H1 (cell line): ENCODE measurements around the gene RASGRF1. TPM values are rescaled to one million over a fixed set of nuclear protein-coding genes. Genes with fewer than 3 reads are reported as not detected.

Experiments used
- BCL11A ChIP-seq, 2 experiments: IDR thresholded peaks; one replicate each; pipeline ENCODE4 v1.6.1; 2011; ENCODE audit warnings: low read depth in 2 of 2, low read length in 2 of 2, mild to moderate bottlenecking in 2 of 2
- CHD7 ChIP-seq: fragments of 300-600 bp; sonication (generic); IDR thresholded peaks from 2 replicates; pipeline ENCODE4 v1.7.1; 2012; ENCODE audit warnings: low read length, moderate library complexity, mild to moderate bottlenecking, inconsistent platforms; ENCODE audit not compliant: insufficient replicate concordance
- FOSL1 ChIP-seq: IDR thresholded peaks from 2 replicates; pipeline ENCODE4 v1.6.1; 2011; ENCODE audit warnings: mild to moderate bottlenecking, low read depth, low read length, moderate library complexity; ENCODE audit not compliant: insufficient read depth
- GABPA ChIP-seq: IDR thresholded peaks from 2 replicates; pipeline ENCODE4 v1.6.1; 2011; ENCODE audit warnings: mild to moderate bottlenecking, low read length, moderate library complexity, borderline replicate concordance; ENCODE audit not compliant: insufficient read depth
- HDAC6 ChIP-seq: IDR thresholded peaks from one replicate; pipeline ENCODE4 v1.7.1; 2012; ENCODE audit warnings: low read depth, mild to moderate bottlenecking, inconsistent platforms, low read length, moderate library complexity
- MAX ChIP-seq: IDR thresholded peaks from 2 replicates; pipeline ENCODE4 v1.6.1; 2012; ENCODE audit warnings: inconsistent platforms
- PHF8 ChIP-seq: fragments of 200-600 bp; sonication (generic); conservative IDR thresholded peaks from 2 replicates; pipeline ENCODE4 v1.7.1; 2012; ENCODE audit warnings: low read depth, mild to moderate bottlenecking, inconsistent platforms, low read length, moderate library complexity
- POU5F1 ChIP-seq: IDR thresholded peaks from 2 replicates; pipeline ENCODE4 v1.6.1; 2011; ENCODE audit warnings: low read depth, mild to moderate bottlenecking, low read length, moderate library complexity
- RXRA ChIP-seq: IDR thresholded peaks from 2 replicates; pipeline ENCODE4 v1.6.1; 2011; ENCODE audit warnings: low read depth, mild to moderate bottlenecking, low read length, moderate library complexity; ENCODE audit not compliant: insufficient read depth
- SAP30 ChIP-seq: fragments of 300-600 bp; sonication (generic); IDR thresholded peaks from 2 replicates; pipeline ENCODE4 v1.7.1; 2012; ENCODE audit warnings: low read length, moderate library complexity, mild to moderate bottlenecking, inconsistent platforms; ENCODE audit not compliant: insufficient read depth, insufficient replicate concordance
- SUZ12 ChIP-seq: fragments of 200-600 bp; sonication (generic); IDR thresholded peaks from 2 replicates; pipeline ENCODE4 v1.6.1; 2012; ENCODE audit warnings: mild to moderate bottlenecking, inconsistent platforms, low read length, moderate library complexity, mixed read lengths
- polyA plus RNA-seq, 7 experiments: library from polyadenylated mRNA; depleted of rRNA in 3 of 7; stranded (reverse) in 5 of 7; unstranded in 2 of 7; fragments of >200 nt in 5 of 7; fragments of 200-250 nt in 2 of 7; gene quantifications; 1 replicate in 5 of 7; 2 replicates in 1 of 7; 4 replicates in 1 of 7; pipeline versions ENCODE4 v1.2.1 to v1.2.3, GENCODE V29; 2011 to 2013; ENCODE audit warnings: missing spikeins in 2 of 7, mixed read lengths in 2 of 7
- total RNA-seq: library from RNA; stranded (reverse); fragmentation: NEBNext Ultra II Directional; extraction: Animal tissue kit (Norgen Biotek cat#: 25700); gene quantifications from 2 replicates; pipeline ENCODE4 v1.2.1, GENCODE V29; 2021

RASGRF1 gene
- total and polyA plus RNA-seq, 2 of the 8 experiments (the other 6 are each of a cell fraction or from before 2014, with no cell fraction given) = 0.42 to 0.67 TPM

- TF ChIP-seq CHD7 (no peak), MAX (no peak), SAP30 (no peak), PHF8 (no peak), POU5F1 (no peak), RXRA (no peak), BCL11A (IDR thresholded peaks at IDR 0.05; ENCODE audit: low read depth in 2 of 2, low read length in 2 of 2) (no peak), HDAC6 (no peak), SUZ12 (no peak), GABPA (no peak), FOSL1 (no peak)
Observed at GRCh38 chr15:79028411-79028964, 62.1 kb downstream of the RASGRF1 start (continued).
